ENCODE measurements around the gene HYI. TPM values are rescaled to one million over a fixed set of nuclear protein-coding genes. Genes with fewer than 3 reads are reported as not detected.
"Not testable (repeated sequence)": the region's sequence is repeated elsewhere in the genome, so short reads cannot be mapped to it uniquely, and the experiment has no call there.

Gene HYI, protein sequence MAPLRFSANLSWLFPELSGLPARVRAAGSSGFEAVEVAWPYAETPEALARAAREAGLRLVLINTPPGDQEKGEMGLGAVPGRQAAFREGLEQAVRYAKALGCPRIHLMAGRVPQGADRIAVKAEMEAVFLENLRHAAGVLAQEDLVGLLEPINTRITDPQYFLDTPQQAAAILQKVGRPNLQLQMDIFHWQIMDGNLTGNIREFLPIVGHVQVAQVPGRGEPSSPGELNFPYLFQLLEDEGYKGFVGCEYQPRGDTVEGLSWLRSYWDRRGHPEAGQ
- total RNA-seq (2014; rRNA removed; shearing (Covaris generic)): 29.4 and 42.5 TPM in 2 replicates

DNA sequence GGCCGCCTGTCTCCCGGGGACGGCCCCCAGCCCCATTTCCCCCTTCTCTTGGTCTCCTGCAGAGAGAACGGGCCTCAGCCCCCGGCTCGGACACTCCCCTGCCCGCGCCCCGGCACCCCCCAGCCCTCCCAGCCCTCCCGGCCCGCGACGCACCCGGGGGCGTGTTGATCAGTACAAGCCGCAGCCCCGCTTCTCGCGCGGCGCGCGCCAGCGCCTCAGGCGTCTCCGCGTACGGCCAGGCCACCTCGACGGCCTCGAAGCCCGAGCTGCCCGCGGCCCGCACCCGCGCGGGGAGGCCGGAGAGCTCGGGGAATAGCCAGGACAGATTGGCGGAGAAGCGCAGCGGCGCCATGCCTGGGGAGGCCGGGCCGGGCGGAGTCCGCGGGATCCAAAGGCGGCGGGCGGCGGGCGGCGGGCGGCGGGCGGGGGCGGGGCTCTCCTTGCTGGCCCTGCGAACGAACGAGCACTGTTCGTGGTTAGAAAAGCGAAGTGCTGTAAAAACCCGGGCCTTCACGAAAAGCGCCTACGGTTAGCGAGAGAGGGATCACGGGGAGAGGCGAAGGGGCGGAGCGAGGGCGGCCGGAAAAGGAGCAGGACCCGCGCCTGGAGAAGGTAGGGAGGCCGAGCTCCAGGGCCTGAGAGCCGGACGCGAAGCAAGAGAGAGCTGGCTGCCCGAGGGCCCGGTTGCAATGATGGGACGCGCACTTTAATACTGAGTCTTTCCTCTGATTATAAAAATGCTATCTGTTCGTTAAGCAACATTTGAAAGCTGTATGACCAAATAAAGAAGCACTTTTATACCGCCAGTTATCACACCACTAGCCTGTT, at the start of gene HYI:
HYI (minus strand) TSS at position 490 of the 828 bp plus-strand sequence; CDS start at position 352, 138 bp downstream.
- Histone ChIP-seq H3K27me3 (ENCODE audit: control insufficient read depth, insufficient read depth, low read length) (no peaks in the 10 kb centered on the region), H3K36me3 (replicated peaks; ENCODE audit: control insufficient read depth, insufficient read depth, low read length) (peaks cover 22% of the 10 kb centered on the region), H3K4me3 (ENCODE audit: insufficient read depth, low read depth, low read length) (peak within 1 kb of the TSS; percentile 42)
- peak; percentile 91 for DNase-seq

GRCh38 chr1:43501806-43502205, 48.1 kb upstream of the HYI start:
- not testable (repeated sequence) for DNase-seq

GRCh38 chr1:43499898-43500297, 46.2 kb upstream of the HYI start:
- Histone ChIP-seq H3K36me3 (replicated peaks; ENCODE audit: control insufficient read depth, insufficient read depth, low read length) (no peaks in the 10 kb centered on the region), H3K27me3 (ENCODE audit: control insufficient read depth, insufficient read depth, low read length) (no peaks in the 10 kb centered on the region; the same call in 1 of the 2 replicates), H3K4me3 (ENCODE audit: insufficient read depth, low read depth, low read length) (no peak overlapping the region)
- DNase-seq: no peak

More at GRCh38 chr1:43501806-43502205, 48.1 kb upstream of the HYI start:
- H3K36me3 ChIP-seq (replicated peaks; ENCODE audit: control insufficient read depth, insufficient read depth, low read length); H3K27me3 ChIP-seq (ENCODE audit: control insufficient read depth, insufficient read depth, low read length); H3K4me3 ChIP-seq (ENCODE audit: insufficient read depth, low read depth, low read length): not testable (repeated sequence)

- no peaks in the 10 kb centered on the region for H3K36me3 ChIP-seq (replicated peaks; ENCODE audit: control insufficient read depth, insufficient read depth, low read length)
- no peaks in the 10 kb centered on the region for H3K27me3 ChIP-seq (ENCODE audit: control insufficient read depth, insufficient read depth, low read length)
- no peak for DNase-seq
- H3K4me3 ChIP-seq (ENCODE audit: insufficient read depth, low read depth, low read length): no peak overlapping the region
Measured at GRCh38 chr1:43495204-43495603, 41.5 kb upstream of the HYI start.

- no peaks in the 10 kb centered on the region for H3K36me3 ChIP-seq (replicated peaks; ENCODE audit: control insufficient read depth, insufficient read depth, low read length)
- H3K27me3 ChIP-seq (ENCODE audit: control insufficient read depth, insufficient read depth, low read length): no peaks in the 10 kb centered on the region
- H3K4me3 ChIP-seq (ENCODE audit: insufficient read depth, low read depth, low read length): no peak overlapping the region
- DNase-seq: peak; percentile 61
Measured at GRCh38 chr1:43493661-43494450, 40.1 kb upstream of the HYI start.

DNA sequence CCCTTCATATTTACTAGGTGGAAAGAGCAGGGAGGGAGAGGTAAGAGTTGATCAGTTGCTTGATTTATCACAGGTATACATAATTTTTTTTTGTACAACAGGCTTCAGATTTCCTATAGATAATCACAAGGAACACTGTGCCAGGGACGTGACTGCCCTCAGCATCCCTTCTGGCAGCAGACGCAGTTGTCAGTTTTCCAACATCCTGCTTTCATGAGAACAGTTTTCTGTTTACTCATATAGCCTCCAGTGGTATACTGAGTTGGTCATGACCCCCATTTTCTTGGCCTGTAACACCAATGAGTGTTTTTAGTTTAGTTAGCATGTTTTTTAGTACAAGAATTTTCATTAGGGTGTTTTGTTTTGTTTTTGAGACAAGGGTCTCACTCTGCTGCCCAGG, 39.1 kb upstream of the HYI start:
- H3K36me3 ChIP-seq (replicated peaks; ENCODE audit: control insufficient read depth, insufficient read depth, low read length): no peaks in the 10 kb centered on the region
- H3K4me3 ChIP-seq (ENCODE audit: insufficient read depth, low read depth, low read length): no peak overlapping the region
- DNase-seq: no peak
- H3K27me3 ChIP-seq (ENCODE audit: control insufficient read depth, insufficient read depth, low read length): no peaks in the 10 kb centered on the region

GRCh38 chr1:43491061-43491460, 37.3 kb upstream of the HYI start:
- H3K4me3 ChIP-seq (ENCODE audit: insufficient read depth, low read depth, low read length): no peak overlapping the region
- no peaks in the 10 kb centered on the region for H3K36me3 ChIP-seq (replicated peaks; ENCODE audit: control insufficient read depth, insufficient read depth, low read length)
- no peak for DNase-seq
- no peaks in the 10 kb centered on the region for H3K27me3 ChIP-seq (ENCODE audit: control insufficient read depth, insufficient read depth, low read length)

- no peaks in the 10 kb centered on the region for H3K36me3 ChIP-seq (replicated peaks; ENCODE audit: control insufficient read depth, insufficient read depth, low read length)
- no peak overlapping the region for H3K4me3 ChIP-seq (ENCODE audit: insufficient read depth, low read depth, low read length)
- no peaks in the 10 kb centered on the region for H3K27me3 ChIP-seq (ENCODE audit: control insufficient read depth, insufficient read depth, low read length)
- no peak for DNase-seq
Measured at GRCh38 chr1:43488165-43488564, 34.4 kb upstream of the HYI start.

GRCh38 chr1:43484367-43484766, 30.6 kb upstream of the HYI start:
- no peaks in the 10 kb centered on the region for H3K27me3 ChIP-seq (ENCODE audit: control insufficient read depth, insufficient read depth, low read length)
- no peak overlapping the region for H3K4me3 ChIP-seq (ENCODE audit: insufficient read depth, low read depth, low read length)
- no peak for DNase-seq
- no peaks in the 10 kb centered on the region for H3K36me3 ChIP-seq (replicated peaks; ENCODE audit: control insufficient read depth, insufficient read depth, low read length)

DNA sequence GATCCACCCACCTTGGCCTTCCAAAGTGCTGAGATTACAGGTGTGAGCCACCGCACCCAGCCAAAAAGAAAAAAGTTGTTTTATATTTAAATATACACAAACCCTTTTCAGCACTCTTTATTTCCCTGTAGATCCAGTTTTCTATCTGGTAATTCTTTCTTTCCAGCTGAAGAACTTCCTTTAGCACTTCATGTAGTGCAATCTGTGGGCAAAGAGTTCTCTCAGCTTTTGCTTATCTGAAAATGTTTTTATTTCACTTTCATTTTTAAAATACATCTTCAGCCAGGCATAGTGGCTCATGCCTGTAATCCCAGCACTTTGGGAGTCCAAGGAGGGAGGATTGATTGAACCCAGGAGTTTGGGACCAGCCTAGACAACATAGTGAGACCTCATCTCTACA, 28.5 kb upstream of the HYI start:
- DNase-seq: no peak
- no peaks in the 10 kb centered on the region for H3K36me3 ChIP-seq (replicated peaks; ENCODE audit: control insufficient read depth, insufficient read depth, low read length)
- H3K27me3 ChIP-seq (ENCODE audit: control insufficient read depth, insufficient read depth, low read length): no peaks in the 10 kb centered on the region
- no peak overlapping the region for H3K4me3 ChIP-seq (ENCODE audit: insufficient read depth, low read depth, low read length)

GRCh38 chr1:43481491-43481890, 27.8 kb upstream of the HYI start:
- H3K36me3 ChIP-seq (replicated peaks; ENCODE audit: control insufficient read depth, insufficient read depth, low read length): no peaks in the 10 kb centered on the region
- no peak for DNase-seq
- no peaks in the 10 kb centered on the region for H3K27me3 ChIP-seq (ENCODE audit: control insufficient read depth, insufficient read depth, low read length)
- no peak overlapping the region for H3K4me3 ChIP-seq (ENCODE audit: insufficient read depth, low read depth, low read length)

DNA sequence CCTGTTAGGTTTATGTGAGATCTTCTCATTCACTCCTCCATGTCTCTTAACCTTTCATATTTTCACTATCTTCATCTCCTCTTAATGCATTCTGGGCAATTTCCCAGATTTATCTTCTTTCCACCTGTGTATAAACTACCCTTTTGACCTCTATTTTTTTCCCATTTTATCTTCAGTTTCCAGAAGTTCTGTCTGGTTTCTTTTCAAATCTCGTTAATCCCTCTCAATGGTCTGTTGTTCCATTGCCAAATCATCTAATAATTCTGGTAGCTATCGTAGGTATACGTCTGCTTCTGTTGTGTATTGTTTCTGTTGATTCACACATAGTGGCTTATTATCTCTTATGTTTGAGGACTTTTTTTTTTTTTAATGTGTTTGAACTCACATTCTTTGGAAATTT, 25.7 kb upstream of the HYI start:
- Histone ChIP-seq H3K27me3 (ENCODE audit: control insufficient read depth, insufficient read depth, low read length) (no peaks in the 10 kb centered on the region), H3K36me3 (replicated peaks; ENCODE audit: control insufficient read depth, insufficient read depth, low read length) (no peaks in the 10 kb centered on the region), H3K4me3 (ENCODE audit: insufficient read depth, low read depth, low read length) (no peak overlapping the region)
- DNase-seq: no peak

GRCh38 chr1:43477716-43478115, 24.0 kb upstream of the HYI start:
- no peaks in the 10 kb centered on the region for H3K36me3 ChIP-seq (replicated peaks; ENCODE audit: control insufficient read depth, insufficient read depth, low read length)
- no peak for DNase-seq
- H3K27me3 ChIP-seq (ENCODE audit: control insufficient read depth, insufficient read depth, low read length): no peaks in the 10 kb centered on the region
- H3K4me3 ChIP-seq (ENCODE audit: insufficient read depth, low read depth, low read length): no peak overlapping the region

GRCh38 chr1:43475611-43476401, 22.1 kb upstream of the HYI start:
- not testable (repeated sequence) for DNase-seq; H3K4me3 ChIP-seq (ENCODE audit: insufficient read depth, low read depth, low read length); H3K36me3 ChIP-seq (replicated peaks; ENCODE audit: control insufficient read depth, insufficient read depth, low read length); H3K27me3 ChIP-seq (ENCODE audit: control insufficient read depth, insufficient read depth, low read length)
